ENCODE measurements around the gene ANKRD63.

DNA sequence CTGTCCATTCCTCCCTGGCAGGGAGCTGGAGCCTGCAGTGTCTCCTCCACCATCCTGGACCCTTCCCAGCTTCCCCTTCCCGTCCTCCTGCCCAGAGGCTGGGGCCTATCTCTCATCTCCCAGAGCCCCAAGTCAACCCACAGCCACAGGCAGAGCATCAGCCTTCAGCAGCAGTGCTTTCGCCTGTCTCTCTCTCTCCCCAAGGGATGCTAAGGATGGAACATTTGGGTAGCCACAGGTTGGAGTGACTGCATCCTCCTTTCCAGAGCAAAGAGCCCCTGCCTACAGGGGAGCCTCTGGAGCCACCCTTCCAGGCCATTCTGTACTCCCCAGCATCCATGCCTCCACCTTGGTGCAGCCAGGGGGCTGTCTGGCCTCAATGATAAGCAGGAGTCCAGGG lies 20.7 kb upstream of the ANKRD63 start:
- TF ChIP-seq, protein P1, sequence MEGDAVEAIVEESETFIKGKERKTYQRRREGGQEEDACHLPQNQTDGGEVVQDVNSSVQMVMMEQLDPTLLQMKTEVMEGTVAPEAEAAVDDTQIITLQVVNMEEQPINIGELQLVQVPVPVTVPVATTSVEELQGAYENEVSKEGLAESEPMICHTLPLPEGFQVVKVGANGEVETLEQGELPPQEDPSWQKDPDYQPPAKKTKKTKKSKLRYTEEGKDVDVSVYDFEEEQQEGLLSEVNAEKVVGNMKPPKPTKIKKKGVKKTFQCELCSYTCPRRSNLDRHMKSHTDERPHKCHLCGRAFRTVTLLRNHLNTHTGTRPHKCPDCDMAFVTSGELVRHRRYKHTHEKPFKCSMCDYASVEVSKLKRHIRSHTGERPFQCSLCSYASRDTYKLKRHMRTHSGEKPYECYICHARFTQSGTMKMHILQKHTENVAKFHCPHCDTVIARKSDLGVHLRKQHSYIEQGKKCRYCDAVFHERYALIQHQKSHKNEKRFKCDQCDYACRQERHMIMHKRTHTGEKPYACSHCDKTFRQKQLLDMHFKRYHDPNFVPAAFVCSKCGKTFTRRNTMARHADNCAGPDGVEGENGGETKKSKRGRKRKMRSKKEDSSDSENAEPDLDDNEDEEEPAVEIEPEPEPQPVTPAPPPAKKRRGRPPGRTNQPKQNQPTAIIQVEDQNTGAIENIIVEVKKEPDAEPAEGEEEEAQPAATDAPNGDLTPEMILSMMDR (IDR thresholded peaks at IDR 0.05; ENCODE audit: borderline replicate concordance, extremely low read depth, low read length, poor library complexity, severe bottlenecking) = no peak
- TF ChIP-seq EZH2 (IDR thresholded peaks at IDR 0.05; ENCODE audit: borderline replicate concordance, low read depth, low read length, severe bottlenecking) = no peak
